Esophagus muscularis mucosa (tissue), 4 donors: ENCODE measurements around the gene HPRT1. TPM values are rescaled to one million over a fixed set of nuclear protein-coding genes. Genes with fewer than 3 reads are reported as not detected.
"Not testable (repeated sequence)": the region's sequence is repeated elsewhere in the genome, so short reads cannot be mapped to it uniquely, and the experiment has no call there.

Experiments used
- DNase-seq: peaks from one replicate; pipeline ENCODE4 v3.0.0-alpha.2; 2017; ENCODE audit errors: extremely low spot score
- H3K27ac ChIP-seq, 4 donors: fragments of 200-600 bp; sonication (generic); replicated peaks in 1 of 4; 1 replicate in 3 of 4; 2 replicates in 1 of 4; pipeline ENCODE4 v1.5.1; 2016 to 2019; ENCODE audit warnings: mild to moderate bottlenecking in 1 of 4
- H3K27me3 ChIP-seq, 4 donors: fragments of 200-600 bp; sonication (generic); one replicate each; pipeline versions ENCODE4 v1.5.1 to v1.6.0; 2016 to 2019
- H3K36me3 ChIP-seq, 4 donors: fragments of 200-600 bp; sonication (generic); one replicate each; pipeline ENCODE4 v1.5.1; 2016 to 2019
- H3K4me1 ChIP-seq, 4 donors: fragments of 200-600 bp; sonication (generic); one replicate each; pipeline ENCODE4 v1.5.1; 2016 to 2019
- H3K4me3 ChIP-seq, 4 donors: fragments of 200-600 bp; sonication (generic); 1 replicate in 2 of 4; 2 replicates in 2 of 4; pipeline ENCODE4 v1.5.1; 2016 to 2019; ENCODE audit warnings: mild to moderate bottlenecking in 4 of 4, moderate library complexity in 1 of 4
- H3K9me3 ChIP-seq, 4 donors: fragments of 200-600 bp; sonication (generic); 1 replicate in 3 of 4; 2 replicates in 1 of 4; pipeline ENCODE4 v1.5.1; 2016 to 2019
- CTCF ChIP-seq, 3 experiments: fragments of 200-600 bp in 2 of 3; fragments of 450-650 bp in 1 of 3; sonication (generic) in 2 of 3; IDR thresholded peaks; one replicate each; pipeline ENCODE4 v1.5.1; 2017 to 2019; ENCODE audit warnings: antibody characterized with exemption in 3 of 3, mild to moderate bottlenecking in 2 of 3, moderate library complexity in 1 of 3
- EP300 ChIP-seq: sonication (generic); formaldehyde crosslinking; IDR thresholded peaks from one replicate; pipeline ENCODE4 v1.6.1; 2017; ENCODE audit warnings: antibody characterized with exemption
- POLR2A ChIP-seq: fragments of 450-650 bp; IDR thresholded peaks from one replicate; pipeline ENCODE4 v1.6.1; 2017; ENCODE audit warnings: antibody characterized with exemption, moderate library complexity, mild to moderate bottlenecking, low read depth
- POLR2AphosphoS5 ChIP-seq, 2 donors: sonication (generic); formaldehyde crosslinking; IDR thresholded peaks; one replicate each; pipeline ENCODE4 v1.6.1; 2017; ENCODE audit warnings: antibody characterized with exemption in 2 of 2
- WGBS: methylation state at CpG from one replicate; pipeline ENCODE4 v1.1.5; 2018; 5-methylcytosine and 5-hydroxymethylcytosine counted together
- intact Hi-C: fragments of 100-400 bp; cut with DNase I; formaldehyde crosslinking; loops from one replicate; pipeline ENCODE4 v1.15.1; 2023
- total RNA-seq, 4 donors: library from RNA; depleted of rRNA; stranded (reverse); fragments of >200 nt; gene quantifications; one replicate each; pipeline versions ENCODE4 v1.1.0 to v1.2.1, GENCODE V29; 2016

The HPRT1 gene
- total RNA-seq, 4 donors from 2014 or later, result 5.8 to 10.8 (median 9.2) TPM

- 50% methylated on average over 5 of the region's 5 CpGs for WGBS
- no peaks in the 10 kb centered on the region for H3K36me3 ChIP-seq
- H3K27ac ChIP-seq, result no peak overlapping the region
- no peaks in the 10 kb centered on the region for H3K9me3 ChIP-seq
- TF ChIP-seq POLR2AphosphoS5 (IDR thresholded peaks at IDR 0.05) (no peak), POLR2A (no peak), CTCF (IDR thresholded peaks at IDR 0.05) (no peak), EP300 (no peak)
- intact Hi-C loops, result no loop called here
- H3K4me3 ChIP-seq, result no peak overlapping the region
- peaks cover 0 to 14% (median 4%) of the 10 kb centered on the region in 4 donors for H3K4me1 ChIP-seq
- DNase-seq, result no peak
- H3K27me3 ChIP-seq, result no peaks in the 10 kb centered on the region
Observed at GRCh38 chrX:134457708-134458107, 2.3 kb upstream of the HPRT1 start.

DNA sequence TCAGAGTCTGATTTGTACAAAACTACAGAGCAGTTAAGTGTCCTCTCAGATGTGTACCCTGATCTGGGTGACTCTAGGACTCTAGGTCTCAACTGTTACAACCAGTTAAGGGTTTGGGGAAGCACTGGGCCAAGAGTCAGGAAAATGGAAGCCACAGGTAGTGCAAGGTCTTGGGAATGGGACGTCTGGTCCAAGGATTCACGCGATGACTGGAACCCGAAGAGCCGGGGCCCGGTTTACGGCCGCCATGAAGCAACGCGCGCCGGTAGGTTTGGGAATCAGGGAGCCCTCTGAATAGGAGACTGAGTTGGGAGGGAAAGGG, 321 bp upstream of the HPRT1 start:
- no peak for TF ChIP-seq POLR2AphosphoS5 (IDR thresholded peaks at IDR 0.05)
- no peak for TF ChIP-seq POLR2A
- no peak for TF ChIP-seq CTCF (IDR thresholded peaks at IDR 0.05)
- no peak for TF ChIP-seq EP300
- Histone ChIP-seq H3K36me3 (no peaks in the 10 kb centered on the region), H3K4me1 (peaks cover 0 to 14% (median 4%) of the 10 kb centered on the region in 4 donors), H3K4me3 (peak overlapping the region; percentile 68 to 83 (median 72)), H3K9me3 (no peaks in the 10 kb centered on the region), H3K27me3 (no peaks in the 10 kb centered on the region), H3K27ac (peak overlapping the region; percentile 81 to 91 (median 86))
- intact Hi-C loops, result no loop called here
- DNase-seq, result no peak
- 29% methylated on average over 7 of the region's 12 CpGs for WGBS

- no peak for DNase-seq
- no peaks in the 10 kb centered on the region for H3K27me3 ChIP-seq
- H3K4me3 ChIP-seq, result peak overlapping the region; percentile 68 to 83 (median 72)
- intact Hi-C loops, result no loop called here
- no peaks in the 10 kb centered on the region for H3K36me3 ChIP-seq
- no peaks in the 10 kb centered on the region for H3K9me3 ChIP-seq
- H3K4me1 ChIP-seq, result peaks cover 0 to 14% (median 4%) of the 10 kb centered on the region in 4 donors
- whole genome bisulfite sequencing, result 56% methylated on average over 9 of the region's 9 CpGs
- TF ChIP-seq POLR2A (no peak), POLR2AphosphoS5 (IDR thresholded peaks at IDR 0.05) (no peak), EP300 (no peak), CTCF (IDR thresholded peaks at IDR 0.05) (no peak)
- H3K27ac ChIP-seq, result peak overlapping the region in 2 of 4 donors; percentile 85 to 91
Observed at GRCh38 chrX:134460862-134461220, 876 bp downstream of the HPRT1 start.

DNA sequence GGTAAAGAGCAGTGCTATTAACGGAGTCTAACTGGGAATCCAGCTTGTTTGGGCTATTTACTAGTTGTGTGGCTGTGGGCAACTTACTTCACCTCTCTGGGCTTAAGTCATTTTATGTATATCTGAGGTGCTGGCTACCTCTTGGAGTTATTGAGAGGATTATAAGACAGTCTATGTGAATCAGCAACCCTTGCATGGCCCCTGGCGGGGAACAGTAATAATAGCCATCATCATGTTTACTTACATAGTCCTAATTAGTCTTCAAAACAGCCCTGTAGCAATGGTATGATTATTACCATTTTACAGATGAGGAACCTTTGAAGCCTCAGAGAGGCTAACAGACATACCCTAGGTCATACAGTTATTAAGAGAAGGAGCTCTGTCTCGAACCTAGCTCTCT, 1.5 kb downstream of the HPRT1 start:
- WGBS, result 82% methylated on average over 3 of the region's 3 CpGs
- intact Hi-C loops, result no loop called here
- TF ChIP-seq POLR2A (no peak), POLR2AphosphoS5 (IDR thresholded peaks at IDR 0.05) (no peak)
- Histone ChIP-seq H3K36me3 (no peaks in the 10 kb centered on the region), H3K4me3 (no peak overlapping the region), H3K27ac (no peak overlapping the region), H3K4me1 (peaks cover 0 to 14% (median 4%) of the 10 kb centered on the region in 4 donors), H3K27me3 (no peaks in the 10 kb centered on the region), H3K9me3 (no peaks in the 10 kb centered on the region)
- no peak for DNase-seq

- Histone ChIP-seq H3K27ac (no peak overlapping the region), H3K4me3 (no peak overlapping the region), H3K9me3 (no peaks in the 10 kb centered on the region), H3K36me3 (no peaks in the 10 kb centered on the region), H3K27me3 (no peaks in the 10 kb centered on the region), H3K4me1 (peaks cover 0 to 14% (median 4%) of the 10 kb centered on the region in 4 donors)
- intact Hi-C loops, result no loop called here
- 59% methylated on average over 2 of the region's 2 CpGs for WGBS
- TF ChIP-seq EP300 (no peak), CTCF (IDR thresholded peaks at IDR 0.05) (no peak)
- no peak for DNase-seq
Observed at GRCh38 chrX:134462927-134463326, 3.0 kb downstream of the HPRT1 start.

- DNase-seq, H3K27me3 ChIP-seq, H3K9me3 ChIP-seq, intact Hi-C loops, H3K27ac ChIP-seq, H3K4me3 ChIP-seq, H3K36me3 ChIP-seq: not testable (repeated sequence)
- H3K4me1 ChIP-seq, result peaks cover 0 to 11% (median 4%) of the 10 kb centered on the region in 4 donors
- 81% methylated on average over 6 of the region's 6 CpGs for WGBS
Observed at GRCh38 chrX:134464453-134464852, 4.5 kb downstream of the HPRT1 start.
